ENCODE results near the gene SUPT7L. TPM values are rescaled to one million over a fixed set of nuclear protein-coding genes. Genes with fewer than 3 reads are reported as not detected.

SUPT7L gene
- total RNA-seq, 1 donor from 2014 or later: 47.6 TPM

- no peak for TF ChIP-seq CTCF (IDR thresholded peaks at IDR 0.05; ENCODE audit: unreplicated experiment)
- Mint-ChIP-seq H3K4me1 (ENCODE audit: low read depth) (peaks cover 4% of the 10 kb centered on the region), H3K4me3 (ENCODE audit: low read depth) (no peak overlapping the region), H3K27me3 (no peaks in the 10 kb centered on the region), H3K27ac (no peak overlapping the region), H3K9me3 (ENCODE audit: low read depth) (no peaks in the 10 kb centered on the region), H3K36me3 (ENCODE audit: insufficient read depth) (peaks cover 3% of the 10 kb centered on the region)
- DNase-seq (ENCODE audit: low spot score, unreplicated experiment): no peak
Observed at GRCh38 chr2:27701676-27702075, 38.3 kb upstream of the SUPT7L start.

- no peaks in the 10 kb centered on the region for H3K4me1 Mint-ChIP-seq (ENCODE audit: low read depth)
- H3K36me3 Mint-ChIP-seq (ENCODE audit: insufficient read depth): peaks cover 7% of the 10 kb centered on the region
- DNase-seq (ENCODE audit: low spot score, unreplicated experiment): no peak
- no peak for TF ChIP-seq CTCF (IDR thresholded peaks at IDR 0.05; ENCODE audit: unreplicated experiment)
- H3K9me3 Mint-ChIP-seq (ENCODE audit: low read depth): no peaks in the 10 kb centered on the region
- H3K4me3 Mint-ChIP-seq (ENCODE audit: low read depth): no peak overlapping the region
- no peak overlapping the region for H3K27ac Mint-ChIP-seq
- H3K27me3 Mint-ChIP-seq: no peaks in the 10 kb centered on the region
Observed at GRCh38 chr2:27697660-27698059, 34.2 kb upstream of the SUPT7L start.

- Mint-ChIP-seq H3K27ac (no peak overlapping the region), H3K4me3 (ENCODE audit: low read depth) (no peak overlapping the region), H3K36me3 (ENCODE audit: insufficient read depth) (peaks cover 14% of the 10 kb centered on the region), H3K27me3 (no peaks in the 10 kb centered on the region), H3K9me3 (ENCODE audit: low read depth) (no peaks in the 10 kb centered on the region), H3K4me1 (ENCODE audit: low read depth) (no peaks in the 10 kb centered on the region)
- no peak for DNase-seq (ENCODE audit: low spot score, unreplicated experiment)
- TF ChIP-seq CTCF (IDR thresholded peaks at IDR 0.05; ENCODE audit: unreplicated experiment): no peak
Observed at GRCh38 chr2:27690052-27690451, 26.6 kb upstream of the SUPT7L start.

- no peaks in the 10 kb centered on the region for H3K9me3 Mint-ChIP-seq (ENCODE audit: low read depth)
- no peak overlapping the region for H3K4me3 Mint-ChIP-seq (ENCODE audit: low read depth)
- H3K4me1 Mint-ChIP-seq (ENCODE audit: low read depth): no peaks in the 10 kb centered on the region
- DNase-seq (ENCODE audit: low spot score, unreplicated experiment): no peak
- H3K36me3 Mint-ChIP-seq (ENCODE audit: insufficient read depth): peaks cover 19% of the 10 kb centered on the region
- H3K27ac Mint-ChIP-seq: no peak overlapping the region
- TF ChIP-seq CTCF (IDR thresholded peaks at IDR 0.05; ENCODE audit: unreplicated experiment): no peak
- H3K27me3 Mint-ChIP-seq: no peaks in the 10 kb centered on the region
Observed at GRCh38 chr2:27689424-27689823, 26.0 kb upstream of the SUPT7L start.

- no peak overlapping the region for H3K27ac Mint-ChIP-seq
- H3K36me3 Mint-ChIP-seq (ENCODE audit: insufficient read depth): peaks cover 18% of the 10 kb centered on the region
- no peak overlapping the region for H3K4me3 Mint-ChIP-seq (ENCODE audit: low read depth)
- H3K9me3 Mint-ChIP-seq (ENCODE audit: low read depth): no peaks in the 10 kb centered on the region
- no peaks in the 10 kb centered on the region for H3K4me1 Mint-ChIP-seq (ENCODE audit: low read depth)
- DNase-seq (ENCODE audit: low spot score, unreplicated experiment): no peak
- TF ChIP-seq CTCF (IDR thresholded peaks at IDR 0.05; ENCODE audit: unreplicated experiment): no peak
- no peaks in the 10 kb centered on the region for H3K27me3 Mint-ChIP-seq
Observed at GRCh38 chr2:27687232-27687631, 23.8 kb upstream of the SUPT7L start.

Measured in progenitor cell of endocrine pancreas (in vitro differentiated cells).